Measurements from ENCODE around the gene CALHM1.

Gene CALHM1

GRCh38 chr10:103455235-103455634, 3.5 kb downstream of the CALHM1 start:
- DNase-seq (ENCODE audit: low spot score): no peak

- no peak for DNase-seq (ENCODE audit: low spot score)
Observed at GRCh38 chr10:103454026-103454425, 4.7 kb downstream of the CALHM1 start.

- no peak for DNase-seq (ENCODE audit: low spot score)
Observed at GRCh38 chr10:103452506-103453230, 6.0 kb downstream of the CALHM1 start.

- peak; percentile 17 for DNase-seq (ENCODE audit: low spot score)
Observed at GRCh38 chr10:103451831-103452505, 6.7 kb downstream of the CALHM1 start, which contains the start of gene CALHM2. Gene CALHM2 (minus strand): TSS chr10:103452370. CDS start chr10:103449941, 2,429 bp downstream.

- peak; percentile 13 for DNase-seq (ENCODE audit: low spot score)
Observed at GRCh38 chr10:103451091-103451813, 7.4 kb downstream of the CALHM1 start.

GRCh38 chr10:103450201-103450695, 8.5 kb downstream of the CALHM1 start:
- no peak for DNase-seq (ENCODE audit: low spot score)

GRCh38 chr10:103449208-103450144, 9.2 kb downstream of the CALHM1 start:
- no peak for DNase-seq (ENCODE audit: low spot score)

- peak; percentile 70 for DNase-seq (ENCODE audit: low spot score)
Observed at GRCh38 chr10:103448746-103449145, 10.0 kb downstream of the CALHM1 start.

- DNase-seq (ENCODE audit: low spot score): no peak
Observed at GRCh38 chr10:103447187-103447586, 11.5 kb downstream of the CALHM1 start.

- no peak for DNase-seq (ENCODE audit: low spot score)
Observed at GRCh38 chr10:103445767-103446567, 12.7 kb downstream of the CALHM1 start.

- no peak for DNase-seq (ENCODE audit: low spot score)
Observed at GRCh38 chr10:103445366-103445765, 13.3 kb downstream of the CALHM1 start.

- no peak for DNase-seq (ENCODE audit: low spot score)
Observed at GRCh38 chr10:103444478-103444877, 14.2 kb downstream of the CALHM1 start.

GRCh38 chr10:103443475-103444185, 15.1 kb downstream of the CALHM1 start:
- no peak for DNase-seq (ENCODE audit: low spot score)

GRCh38 chr10:103442031-103442461, 16.7 kb downstream of the CALHM1 start:
- no peak for DNase-seq (ENCODE audit: low spot score)

GRCh38 chr10:103441611-103442010, 17.1 kb downstream of the CALHM1 start:
- no peak for DNase-seq (ENCODE audit: low spot score)

- no peak for DNase-seq (ENCODE audit: low spot score)
Observed at GRCh38 chr10:103441206-103441605, 17.5 kb downstream of the CALHM1 start.

GRCh38 chr10:103440416-103440815, 18.3 kb downstream of the CALHM1 start:
- DNase-seq (ENCODE audit: low spot score): no peak

GRCh38 chr10:103439776-103440175, 18.9 kb downstream of the CALHM1 start:
- no peak for DNase-seq (ENCODE audit: low spot score)

GRCh38 chr10:103433858-103434257, 24.8 kb downstream of the CALHM1 start:
- no peak for DNase-seq (ENCODE audit: low spot score)

GRCh38 chr10:103431902-103432301, 26.8 kb downstream of the CALHM1 start:
- DNase-seq (ENCODE audit: low spot score): no peak
